Transverse colon (tissue), 4 donors: ENCODE measurements around the gene AGRN.

ENCODE experiments used
- POLR2A ChIP-seq: fragments of 450-650 bp; IDR thresholded peaks from one replicate; pipeline ENCODE4 v1.6.1; 2016; ENCODE audit warnings: antibody characterized with exemption, mild to moderate bottlenecking, moderate library complexity
- POLR2AphosphoS5 ChIP-seq, 3 donors: sonication (generic); formaldehyde crosslinking; IDR thresholded peaks; one replicate each; pipeline ENCODE4 v1.6.1; 2016; ENCODE audit warnings: antibody characterized with exemption in 3 of 3
- TF ChIP-seq, protein P1 (sequence below), 5 experiments: fragments of 200-600 bp in 3 of 5; fragments of 450-650 bp in 2 of 5; sonication (generic) in 3 of 5; IDR thresholded peaks; 1 replicate in 2 of 5; 2 replicates in 3 of 5; pipeline ENCODE4 v1.5.1; 2016 to 2017; ENCODE audit warnings: antibody characterized with exemption in 5 of 5, inconsistent platforms in 3 of 5, mild to moderate bottlenecking in 2 of 5, moderate library complexity in 1 of 5

DNA sequence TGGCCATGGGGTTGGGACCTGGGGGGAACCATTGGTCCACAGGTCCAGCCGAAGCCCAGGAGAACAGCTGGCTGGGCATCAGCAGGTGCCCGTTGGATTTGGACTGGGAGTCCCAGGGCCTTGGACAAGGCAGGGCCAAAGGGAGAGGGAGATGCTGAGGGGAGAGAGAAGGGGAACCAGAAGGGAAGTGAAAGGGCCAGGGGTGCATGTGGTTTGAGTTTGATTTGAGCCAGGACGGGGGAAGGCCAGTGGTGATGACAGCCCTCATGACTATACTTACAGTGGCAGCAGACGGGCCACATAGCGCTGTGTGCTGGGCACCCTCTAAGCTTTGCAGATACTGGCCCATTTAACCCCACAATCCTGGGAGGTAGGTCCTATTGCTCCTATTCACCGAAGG lies 18.8 kb downstream of the AGRN start:
- TF ChIP-seq POLR2A (no peak), POLR2AphosphoS5 (IDR thresholded peaks at IDR 0.05) (no peak)
- TF ChIP-seq, protein P1, sequence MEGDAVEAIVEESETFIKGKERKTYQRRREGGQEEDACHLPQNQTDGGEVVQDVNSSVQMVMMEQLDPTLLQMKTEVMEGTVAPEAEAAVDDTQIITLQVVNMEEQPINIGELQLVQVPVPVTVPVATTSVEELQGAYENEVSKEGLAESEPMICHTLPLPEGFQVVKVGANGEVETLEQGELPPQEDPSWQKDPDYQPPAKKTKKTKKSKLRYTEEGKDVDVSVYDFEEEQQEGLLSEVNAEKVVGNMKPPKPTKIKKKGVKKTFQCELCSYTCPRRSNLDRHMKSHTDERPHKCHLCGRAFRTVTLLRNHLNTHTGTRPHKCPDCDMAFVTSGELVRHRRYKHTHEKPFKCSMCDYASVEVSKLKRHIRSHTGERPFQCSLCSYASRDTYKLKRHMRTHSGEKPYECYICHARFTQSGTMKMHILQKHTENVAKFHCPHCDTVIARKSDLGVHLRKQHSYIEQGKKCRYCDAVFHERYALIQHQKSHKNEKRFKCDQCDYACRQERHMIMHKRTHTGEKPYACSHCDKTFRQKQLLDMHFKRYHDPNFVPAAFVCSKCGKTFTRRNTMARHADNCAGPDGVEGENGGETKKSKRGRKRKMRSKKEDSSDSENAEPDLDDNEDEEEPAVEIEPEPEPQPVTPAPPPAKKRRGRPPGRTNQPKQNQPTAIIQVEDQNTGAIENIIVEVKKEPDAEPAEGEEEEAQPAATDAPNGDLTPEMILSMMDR (IDR thresholded peaks at IDR 0.05): no peak
